ENCODE data around the gene MYBPC3. TPM values are rescaled to one million over a fixed set of nuclear protein-coding genes. Genes with fewer than 3 reads are reported as not detected.

MYBPC3 gene
- total and polyA plus RNA-seq, 2 donors (not counting 3 experiments of a cell fraction or from before 2014, with no cell fraction given): not detected

- no peak overlapping the region for H3K4me3 ChIP-seq (replicated peaks in 1 of 3; ENCODE audit: insufficient read depth in 1 of 3, low read depth in 1 of 3, low read length in 3 of 3)
- intact Hi-C loops (cut with micrococcal nuclease): no loop called here
- H3K27ac ChIP-seq (ENCODE audit: insufficient read depth, low read depth, low read length): no peak overlapping the region
- no peaks in the 10 kb centered on the region for H3K9me1 ChIP-seq (replicated peaks; ENCODE audit: control insufficient read depth, extremely low read depth, insufficient read depth, low read length)
- no peak for DNase-seq (ENCODE audit: low read depth, low spot score)
- H3K36me3 ChIP-seq (ENCODE audit: control insufficient read depth in 2 of 2, extremely low read depth in 1 of 2, insufficient read depth in 2 of 2, low read length in 2 of 2): peaks cover 0 to 20% of the 10 kb centered on the region in 2 experiments
- ChIA-PET CTCF (interaction anchor here (1.3 to 3.3 kb wide), 8 partner anchors 7 to 108 kb away, joined by 3 to 33 read pairs (median 6); partner anchors contain the start of gene NR1H3), POLR2A (no interaction called here)
- BruUV-seq (replicated peaks): no TSS peak
- H3K4me2 ChIP-seq (ENCODE audit: insufficient read depth, low read length): no peak overlapping the region
- TF ChIP-seq JUN (IDR thresholded peaks at IDR 0.05; ENCODE audit: borderline replicate concordance, insufficient read depth, insufficient read length, low read depth) (no peak), POLR2A (IDR thresholded peaks at IDR 0.05; ENCODE audit: low read depth, low read length) (no peak), POLR2AphosphoS5 (IDR thresholded peaks at IDR 0.05; ENCODE audit: insufficient read depth, low read depth, low read length) (no peak), EZH2 (IDR thresholded peaks at IDR 0.05; ENCODE audit: borderline replicate concordance, low read depth, low read length, severe bottlenecking) (no peak)
- no peaks in the 10 kb centered on the region for H3K9me3 ChIP-seq (replicated peaks; ENCODE audit: control insufficient read depth, insufficient read depth, low read length)
- no peak overlapping the region for H3K9ac ChIP-seq (replicated peaks; ENCODE audit: extremely low read depth, insufficient read depth, low read length)
- H3K27me3 ChIP-seq (ENCODE audit: control insufficient read depth in 2 of 2, insufficient read depth in 2 of 2, low read length in 2 of 2): no peaks in the 10 kb centered on the region
- H4K20me1 ChIP-seq (replicated peaks; ENCODE audit: control insufficient read depth, extremely low read depth, insufficient read depth, low read length): no peaks in the 10 kb centered on the region
- H3K4me1 ChIP-seq (ENCODE audit: control insufficient read depth, extremely low read depth, insufficient read depth, low read length): peaks cover 16% of the 10 kb centered on the region
- H3K79me2 ChIP-seq (ENCODE audit: control insufficient read depth, insufficient read depth, low read length): no peaks in the 10 kb centered on the region
- H2AFZ ChIP-seq (ENCODE audit: low read depth, low read length): no peak overlapping the region
- dilution Hi-C loops (cut with MboI; ENCODE audit: extremely low pct_ligation_motif_present, low sequenced_read_pairs): no loop called here
- FAIRE-seq: no peak
Observed at GRCh38 chr11:47328449-47329390, 23.8 kb downstream of the MYBPC3 start.

DNA sequence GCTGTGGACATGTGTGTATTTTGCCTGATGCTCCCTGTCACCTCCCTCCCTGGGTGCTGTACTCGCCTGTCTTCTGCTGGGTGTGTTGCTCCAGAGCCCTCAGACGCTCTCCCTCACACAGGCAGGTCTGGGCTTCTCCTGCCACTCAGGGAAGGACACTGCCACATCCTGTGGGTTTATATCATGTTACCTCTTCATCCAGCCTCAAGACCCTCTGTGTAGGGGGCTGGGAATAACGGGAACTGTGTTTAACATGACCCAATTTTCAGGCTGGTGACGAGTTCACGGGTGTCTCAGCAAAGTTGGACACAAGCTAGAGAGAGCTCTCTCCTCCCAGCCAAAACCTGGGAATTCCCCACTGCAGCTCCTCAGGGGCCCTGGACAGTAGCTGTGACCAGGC is 24.6 kb downstream of the MYBPC3 start:
- ChIA-PET POLR2A (no interaction called here), CTCF (interaction anchor here (1.3 kb wide), 1 partner anchor 46 kb away, joined by 3 read pairs; no protein-coding TSS in a partner anchor)
- H3K9ac ChIP-seq (replicated peaks; ENCODE audit: extremely low read depth, insufficient read depth, low read length): no peak overlapping the region
- H3K4me1 ChIP-seq (ENCODE audit: control insufficient read depth, extremely low read depth, insufficient read depth, low read length): peaks cover 16% of the 10 kb centered on the region
- no TSS peak for BruUV-seq (replicated peaks)
- no peak overlapping the region for H3K4me3 ChIP-seq (replicated peaks in 1 of 3; ENCODE audit: insufficient read depth in 1 of 3, low read depth in 1 of 3, low read length in 3 of 3)
- TF ChIP-seq FOS (IDR thresholded peaks at IDR 0.05; ENCODE audit: borderline replicate concordance, insufficient read depth, low read length) (no peak), JUN (IDR thresholded peaks at IDR 0.05; ENCODE audit: borderline replicate concordance, insufficient read depth, insufficient read length, low read depth) (no peak), MYC (IDR thresholded peaks at IDR 0.05; ENCODE audit: low read depth, low read length) (no peak), GATA2 (IDR thresholded peaks at IDR 0.05; ENCODE audit: insufficient read depth, insufficient read length, low read depth, low read length) (no peak), EZH2 (IDR thresholded peaks at IDR 0.05; ENCODE audit: borderline replicate concordance, low read depth, low read length, severe bottlenecking) (no peak), MAX (IDR thresholded peaks at IDR 0.05; ENCODE audit: insufficient read depth, insufficient read length) (no peak), POLR2AphosphoS5 (IDR thresholded peaks at IDR 0.05; ENCODE audit: insufficient read depth, low read depth, low read length) (no peak)
- TF ChIP-seq, protein P1, sequence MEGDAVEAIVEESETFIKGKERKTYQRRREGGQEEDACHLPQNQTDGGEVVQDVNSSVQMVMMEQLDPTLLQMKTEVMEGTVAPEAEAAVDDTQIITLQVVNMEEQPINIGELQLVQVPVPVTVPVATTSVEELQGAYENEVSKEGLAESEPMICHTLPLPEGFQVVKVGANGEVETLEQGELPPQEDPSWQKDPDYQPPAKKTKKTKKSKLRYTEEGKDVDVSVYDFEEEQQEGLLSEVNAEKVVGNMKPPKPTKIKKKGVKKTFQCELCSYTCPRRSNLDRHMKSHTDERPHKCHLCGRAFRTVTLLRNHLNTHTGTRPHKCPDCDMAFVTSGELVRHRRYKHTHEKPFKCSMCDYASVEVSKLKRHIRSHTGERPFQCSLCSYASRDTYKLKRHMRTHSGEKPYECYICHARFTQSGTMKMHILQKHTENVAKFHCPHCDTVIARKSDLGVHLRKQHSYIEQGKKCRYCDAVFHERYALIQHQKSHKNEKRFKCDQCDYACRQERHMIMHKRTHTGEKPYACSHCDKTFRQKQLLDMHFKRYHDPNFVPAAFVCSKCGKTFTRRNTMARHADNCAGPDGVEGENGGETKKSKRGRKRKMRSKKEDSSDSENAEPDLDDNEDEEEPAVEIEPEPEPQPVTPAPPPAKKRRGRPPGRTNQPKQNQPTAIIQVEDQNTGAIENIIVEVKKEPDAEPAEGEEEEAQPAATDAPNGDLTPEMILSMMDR (IDR thresholded peaks at IDR 0.05; ENCODE audit: extremely low read depth in 1 of 2, insufficient read depth in 1 of 2, low read depth in 1 of 2, low read length in 2 of 2): no peak
- FAIRE-seq (no peak), DNase-seq (ENCODE audit: low read depth, low spot score) (no peak)
- H4K20me1 ChIP-seq (replicated peaks; ENCODE audit: control insufficient read depth, extremely low read depth, insufficient read depth, low read length): no peaks in the 10 kb centered on the region
- H3K9me3 ChIP-seq (replicated peaks; ENCODE audit: control insufficient read depth, insufficient read depth, low read length): no peaks in the 10 kb centered on the region
- no peak overlapping the region for H3K27ac ChIP-seq (ENCODE audit: insufficient read depth, low read depth, low read length)
- no peaks in the 10 kb centered on the region for H3K79me2 ChIP-seq (ENCODE audit: control insufficient read depth, insufficient read depth, low read length)
- intact Hi-C loops (cut with micrococcal nuclease): no loop called here
- no peak overlapping the region for H2AFZ ChIP-seq (ENCODE audit: low read depth, low read length)
- dilution Hi-C loops (cut with MboI; ENCODE audit: extremely low pct_ligation_motif_present, low sequenced_read_pairs): no loop called here
- no peaks in the 10 kb centered on the region for H3K27me3 ChIP-seq (ENCODE audit: control insufficient read depth in 2 of 2, insufficient read depth in 2 of 2, low read length in 2 of 2)
- H3K4me2 ChIP-seq (ENCODE audit: insufficient read depth, low read length): no peak overlapping the region
- H3K9me1 ChIP-seq (replicated peaks; ENCODE audit: control insufficient read depth, extremely low read depth, insufficient read depth, low read length): no peaks in the 10 kb centered on the region
- peaks cover 0 to 23% of the 10 kb centered on the region in 2 experiments for H3K36me3 ChIP-seq (ENCODE audit: control insufficient read depth in 2 of 2, extremely low read depth in 1 of 2, insufficient read depth in 2 of 2, low read length in 2 of 2)

Measured in endothelial cell of umbilical vein (primary cell).